GM18505 (cell line): ENCODE measurements around the gene SIK3.
"Not testable (repeated sequence)": the region's sequence is repeated elsewhere in the genome, so short reads cannot be mapped to it uniquely, and the experiment has no call there.

ENCODE experiments used
- ATAC-seq: cut with Tn5 transposase; IDR thresholded peaks from one replicate; pipeline ENCODE4 v1.9.1; 2021; ENCODE audit not compliant: unreplicated experiment
- POLR2A ChIP-seq: IDR thresholded peaks from 4 replicates; pipeline ENCODE4 v1.6.1; 2011; ENCODE audit warnings: borderline replicate concordance; ENCODE audit not compliant: insufficient read depth, insufficient read length; ENCODE audit errors: extremely low read depth

The SIK3 gene

GRCh38 chr11:117127171-117127901 is 29.1 kb upstream of the SIK3 start:
- no peak for ATAC-seq
- TF ChIP-seq POLR2A, result no peak

- no peak for ATAC-seq
- no peak for TF ChIP-seq POLR2A
Observed at GRCh38 chr11:117126223-117126965, 28.2 kb upstream of the SIK3 start.

DNA sequence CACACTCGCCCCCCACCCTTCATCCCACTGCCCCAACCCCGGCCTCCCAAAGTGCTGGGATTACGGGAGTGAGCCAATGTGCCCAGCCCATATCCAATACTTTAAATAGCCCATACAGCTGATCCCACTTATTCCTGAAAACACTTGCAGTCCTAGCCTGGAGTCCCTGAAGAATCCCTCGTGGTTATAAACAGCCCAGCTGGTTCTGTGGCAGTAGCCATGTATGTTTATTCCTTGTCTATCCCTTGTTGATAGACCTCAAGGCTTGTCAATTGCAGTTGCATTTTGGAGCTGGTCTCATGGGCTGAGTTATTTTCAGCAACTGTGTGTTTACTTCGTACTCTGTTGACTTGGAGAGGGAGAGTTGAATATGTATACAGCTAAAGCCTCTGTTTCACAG is 24.3 kb upstream of the SIK3 start:
- no peak for TF ChIP-seq POLR2A
- ATAC-seq, result no peak

GRCh38 chr11:117121176-117121575 is 22.9 kb upstream of the SIK3 start:
- ATAC-seq, result no peak
- no peak for TF ChIP-seq POLR2A

GRCh38 chr11:117117681-117118080 is 19.5 kb upstream of the SIK3 start:
- no peak for TF ChIP-seq POLR2A
- ATAC-seq, result no peak

- ATAC-seq, result not testable (repeated sequence)
Observed at GRCh38 chr11:117112939-117113338, 14.7 kb upstream of the SIK3 start.

DNA sequence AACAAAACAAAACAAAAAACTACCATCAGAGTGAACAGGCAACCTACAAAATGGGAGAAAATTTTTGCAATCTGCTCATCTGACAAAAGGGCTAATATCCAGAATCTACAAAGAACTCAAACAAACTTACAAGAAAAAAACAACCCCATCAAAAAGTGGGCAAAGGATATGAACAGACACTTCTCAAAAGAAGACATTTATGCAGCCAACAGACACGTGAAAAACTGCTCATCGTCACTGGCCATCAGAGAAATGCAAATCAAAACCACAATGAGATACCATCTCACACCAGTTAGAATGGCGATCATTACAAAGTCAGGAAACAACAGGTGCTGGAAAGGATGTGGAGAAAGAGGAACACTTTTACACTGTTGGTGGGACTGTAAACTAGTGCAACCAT is 14.3 kb upstream of the SIK3 start:
- not testable (repeated sequence) for ATAC-seq

DNA sequence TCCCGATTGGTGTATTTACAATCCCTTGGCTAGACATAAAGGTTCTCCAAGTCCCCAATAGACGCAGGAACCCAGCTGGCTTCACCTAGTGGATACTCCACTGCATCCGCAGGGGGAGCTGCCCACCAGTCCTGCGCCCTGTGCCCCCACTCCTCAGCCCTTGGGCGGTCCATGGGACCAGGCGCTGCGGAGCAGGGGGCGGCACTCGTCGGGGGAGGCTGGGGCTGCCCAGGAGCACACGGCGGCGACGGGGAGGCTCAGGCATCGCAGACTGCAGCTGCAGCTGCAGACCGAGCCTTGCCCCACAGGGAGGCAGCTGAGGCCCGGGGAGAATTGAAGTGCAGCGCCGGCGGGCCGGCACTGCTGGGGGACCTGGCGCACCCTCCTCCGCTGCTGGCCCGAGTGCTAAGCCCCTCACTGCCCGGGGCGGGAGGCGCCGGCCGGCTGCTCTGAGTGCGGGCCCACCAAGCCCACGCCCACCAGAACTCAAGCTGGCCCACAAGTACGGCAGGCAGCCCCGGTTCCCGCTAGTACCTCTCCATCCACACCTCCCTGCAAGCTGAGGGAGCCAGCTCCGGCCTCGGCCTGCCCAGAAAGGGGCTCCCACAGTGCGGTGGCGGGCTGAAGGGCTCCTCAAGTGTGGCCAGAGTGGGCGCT is 12.2 kb upstream of the SIK3 start:
- no peak for TF ChIP-seq POLR2A
- no peak for ATAC-seq

DNA sequence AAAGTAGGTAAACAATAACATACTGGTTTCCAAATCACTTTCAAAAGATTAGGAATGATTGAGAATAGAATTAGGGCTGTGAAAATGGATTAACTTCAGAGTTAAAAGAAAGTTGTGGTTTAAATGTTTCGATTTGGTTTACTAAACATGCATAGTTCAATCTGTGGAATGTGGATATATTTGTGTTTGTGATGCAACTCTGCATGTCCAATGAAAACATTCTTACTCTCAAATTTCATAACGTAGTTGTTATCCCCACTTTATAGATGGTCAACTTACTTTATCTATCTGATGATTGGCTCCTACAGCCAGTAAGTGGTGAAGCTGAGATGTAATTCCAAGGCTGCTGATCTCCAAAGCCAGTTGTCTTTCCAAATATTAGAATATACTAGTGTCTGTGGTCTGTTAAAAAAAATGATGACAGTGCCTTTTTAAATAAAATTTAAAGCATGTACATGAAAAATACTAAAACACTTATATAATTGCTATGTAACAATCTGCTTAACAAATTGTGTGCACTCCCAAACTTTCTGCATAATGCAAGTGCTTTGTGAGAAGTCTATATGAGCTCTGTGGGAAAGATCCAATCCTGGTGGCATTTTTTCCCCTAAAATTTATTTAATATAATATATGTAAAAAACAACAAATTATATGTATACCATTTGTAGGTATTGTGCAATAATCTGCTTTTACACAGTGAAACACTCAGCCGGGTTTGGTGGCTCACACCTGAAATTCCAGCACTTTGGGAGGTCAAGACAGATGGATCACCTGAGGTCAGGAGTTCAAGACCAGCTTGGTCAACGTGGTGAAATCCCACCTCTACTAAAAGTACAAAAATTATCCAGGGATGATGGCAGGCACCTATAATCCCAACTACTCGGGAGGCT is 9.7 kb upstream of the SIK3 start:
- no peak for TF ChIP-seq POLR2A
- ATAC-seq, result no peak

DNA sequence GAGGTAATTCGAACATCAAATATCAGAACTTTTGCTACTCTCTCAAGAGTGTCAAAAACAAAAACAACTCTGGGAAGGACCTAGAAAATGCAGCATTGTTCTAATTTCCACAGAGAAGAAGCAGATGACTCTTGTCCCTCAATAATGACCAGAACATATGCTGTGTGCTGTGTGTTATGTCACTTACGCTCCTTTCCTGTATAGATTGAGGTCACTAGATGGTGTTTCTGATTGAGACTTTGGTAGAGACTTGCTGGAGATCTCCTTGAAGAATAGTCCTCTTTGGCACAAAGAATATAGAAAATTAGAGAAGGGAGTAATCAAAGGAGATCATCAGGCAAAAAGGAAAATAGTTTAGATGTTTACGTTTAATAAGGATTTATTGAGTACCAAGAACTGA is 2.3 kb upstream of the SIK3 start:
- no peak for TF ChIP-seq POLR2A
- ATAC-seq, result no peak

- ATAC-seq, result no peak
- no peak for TF ChIP-seq POLR2A
Observed at GRCh38 chr11:117099696-117100095, 1.5 kb upstream of the SIK3 start.

DNA sequence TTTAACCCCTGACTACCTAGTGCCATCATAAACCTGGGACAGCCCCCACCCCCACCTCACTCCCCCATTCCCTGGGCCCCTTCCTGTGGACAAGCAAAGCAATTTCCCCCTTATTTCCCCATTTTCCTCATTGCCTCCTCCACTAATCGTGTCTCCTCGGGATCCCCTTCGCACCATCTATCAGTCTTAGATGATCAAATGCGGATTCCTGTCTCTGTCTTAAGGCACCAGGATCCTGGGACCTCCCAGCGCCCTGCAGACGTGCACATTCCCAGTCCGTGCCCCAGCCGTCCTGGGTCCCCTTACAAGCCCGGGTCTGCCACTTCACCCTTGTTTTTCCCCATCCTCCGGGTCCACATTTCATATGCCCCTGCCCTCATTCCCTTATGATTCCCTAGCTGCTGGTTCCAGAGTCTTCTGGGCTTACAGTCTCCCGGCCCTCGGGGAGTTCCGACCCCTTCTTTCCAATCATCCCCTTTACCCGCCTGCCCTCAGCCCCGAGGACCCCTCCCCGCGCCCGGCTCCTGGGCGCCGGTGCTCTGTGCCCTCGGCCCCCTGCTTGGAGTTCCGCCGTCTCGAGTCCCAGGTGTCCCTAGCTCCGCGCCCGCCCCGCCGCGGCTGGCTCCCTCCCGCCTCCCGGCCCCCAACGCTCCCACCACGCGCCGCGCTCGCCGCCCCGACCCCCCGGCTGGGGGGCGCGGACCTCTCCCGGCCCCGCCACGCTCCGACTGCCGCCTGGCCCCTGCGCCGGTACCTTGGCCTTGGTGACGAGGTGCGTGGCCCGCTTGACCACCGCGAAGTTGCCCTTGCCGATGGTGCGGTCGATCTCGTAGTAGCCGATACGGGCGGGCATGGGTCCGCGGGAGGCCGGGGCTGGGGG is 599 bp downstream of the SIK3 start:
- ATAC-seq, result peak; percentile 22
- TF ChIP-seq POLR2A, result no peak

GRCh38 chr11:117097014-117097388 is 1.2 kb downstream of the SIK3 start:
- TF ChIP-seq POLR2A, result no peak
- ATAC-seq, result no peak
